ENCODE measurements around the gene CALM3. TPM values are rescaled to one million over a fixed set of nuclear protein-coding genes. Genes with fewer than 3 reads are reported as not detected.

Gene CALM3
- total and polyA plus RNA-seq, 2 of the 13 experiments (the other 11 are each of a cell fraction or from before 2014, with no cell fraction given): 239 to 258 TPM

GRCh38 chr19:46618670-46619231 lies 17.6 kb downstream of the CALM3 start:
- Histone ChIP-seq H3K4me3 (replicated peaks in 1 of 3; ENCODE audit: insufficient read depth in 1 of 3, low read depth in 2 of 3, low read length in 3 of 3) (no peak overlapping the region), H3K9me3 (ENCODE audit: low read length) (no peaks in the 10 kb centered on the region), H3K4me2 (ENCODE audit: low read depth, low read length) (no peak overlapping the region), H3K79me2 (ENCODE audit: insufficient read depth, low read length) (no peaks in the 10 kb centered on the region), H3K9ac (ENCODE audit: insufficient read depth, low read depth, low read length) (no peak overlapping the region), H3K27me3 (ENCODE audit: control insufficient read depth in 1 of 2, insufficient read depth in 2 of 2, low read length in 2 of 2) (peaks cover 0 to 42% of the 10 kb centered on the region in 2 experiments; a peak in 3 of 5 replicates), H4K20me1 (ENCODE audit: insufficient read depth, low read length) (no peaks in the 10 kb centered on the region), H3K27ac (ENCODE audit: extremely low read length, insufficient read depth, low read length) (no peak overlapping the region), H2AFZ (ENCODE audit: low read length) (no peak overlapping the region), H3K36me3 (replicated peaks in 1 of 2; ENCODE audit: control insufficient read depth in 1 of 2, insufficient read depth in 2 of 2, low read length in 2 of 2) (no peaks in the 10 kb centered on the region), H3K4me1 (ENCODE audit: insufficient read depth, low read length) (peaks cover 32% of the 10 kb centered on the region)
- CTCF ChIA-PET (ENCODE audit: low intra/inter-chr PET ratio, low total read pairs): interaction anchor here (2.8 kb wide), 1 partner anchor 43 kb away, joined by 29 read pairs; the partner anchor contains the start of gene DACT3
- BruUV-seq (replicated peaks): no TSS peak
- in situ Hi-C loops (cut with HindIII; ENCODE audit: extremely low pct_ligation_motif_present, low pct_unique_long_range_greater_than_20kb): loop anchor here (10.0 kb wide), 1 partner anchor 46 kb away; the partner anchor contains the start of gene DACT3
- intact Hi-C loops (cut with micrococcal nuclease; ENCODE audit: unreplicated experiment): no loop called here
- ATAC-seq (no peak), FAIRE-seq (no peak), DNase-seq (ENCODE audit: low spot score) (no peak)
- POLR2A ChIA-PET: no interaction called here
- WGBS (ENCODE audit: low lambda C conversion rate): 17% methylated on average over 4 of the region's 9 CpGs
- TF ChIP-seq PAF1 (CRISPR knock-in tag; IDR thresholded peaks at IDR 0.05) (no peak), ARID3A (IDR thresholded peaks at IDR 0.05; ENCODE audit: low read depth, low read length) (no peak), MTA1 (CRISPR knock-in tag; IDR thresholded peaks at IDR 0.05; ENCODE audit: borderline replicate concordance) (no peak), ZNF318 (CRISPR knock-in tag; IDR thresholded peaks at IDR 0.05) (no peak), RFXAP (CRISPR knock-in tag; IDR thresholded peaks at IDR 0.05; ENCODE audit: borderline replicate concordance) (no peak), ZNF790 (CRISPR knock-in tag; IDR thresholded peaks at IDR 0.05; ENCODE audit: borderline replicate concordance) (no peak), NONO (IDR thresholded peaks at IDR 0.05) (no peak), NONO (CRISPR knock-in tag; conservative IDR thresholded peaks at IDR 0.05) (no peak), ZNF616 (CRISPR knock-in tag; IDR thresholded peaks at IDR 0.05; ENCODE audit: low read depth) (no peak)

Data from HepG2 (cell line).